ENCODE data around the gene HADHA. TPM values are rescaled to one million over a fixed set of nuclear protein-coding genes. Genes with fewer than 3 reads are reported as not detected.
"Not testable (repeated sequence)": the region's sequence is repeated elsewhere in the genome, so short reads cannot be mapped to it uniquely, and the experiment has no call there.

Gene HADHA
- total and polyA plus RNA-seq, 5 donors from 2014 or later: 68.8 to 140 (median 131) TPM

- no peak for DNase-seq
- no peak overlapping the region for H3K4me3 ChIP-seq (ENCODE audit: low read depth, low read length)
- peaks cover 0 to 11% (median 10%) of the 10 kb centered on the region in 4 donors for H3K4me1 Mint-ChIP-seq
- H3K27me3 ChIP-seq (ENCODE audit: control insufficient read depth, insufficient read depth, low read length): no peaks in the 10 kb centered on the region
- no peak for ATAC-seq (ENCODE audit: low read depth in 2 of 2)
- no peaks in the 10 kb centered on the region for H3K4me1 ChIP-seq (ENCODE audit: control insufficient read depth, insufficient read depth, low read length, poor library complexity, severe bottlenecking)
- no peaks in the 10 kb centered on the region for H3K9me3 Mint-ChIP-seq
- no peaks in the 10 kb centered on the region for H3K27me3 Mint-ChIP-seq
- peaks cover 14% of the 10 kb centered on the region for H3K36me3 ChIP-seq (ENCODE audit: control insufficient read depth, insufficient read depth, low read length)
- H3K4me3 Mint-ChIP-seq: no peak overlapping the region
- no peaks in the 10 kb centered on the region for H3K9me3 ChIP-seq (ENCODE audit: control insufficient read depth in 2 of 2, low read length in 2 of 2)
- no peak overlapping the region for H3K27ac ChIP-seq (ENCODE audit: insufficient read depth, low read length, poor library complexity, severe bottlenecking)
- no peak overlapping the region for H3K27ac Mint-ChIP-seq
- H3K36me3 Mint-ChIP-seq: peaks cover 23% of the 10 kb centered on the region
These were observed 23.8 kb upstream of the HADHA start for GRCh38 chr2:26268213-26268612.

GRCh38 chr2:26258836-26259235 lies 14.4 kb upstream of the HADHA start:
- ATAC-seq (ENCODE audit: low read depth in 2 of 2): not testable (repeated sequence)
- peaks cover 40% of the 10 kb centered on the region for H3K36me3 Mint-ChIP-seq

GRCh38 chr2:26255759-26256384 lies 11.4 kb upstream of the HADHA start:
- Histone ChIP-seq H3K9me3 (ENCODE audit: control insufficient read depth in 2 of 2, low read length in 2 of 2) (no peaks in the 10 kb centered on the region), H3K4me1 (ENCODE audit: control insufficient read depth, insufficient read depth, low read length, poor library complexity, severe bottlenecking) (peaks cover 5% of the 10 kb centered on the region), H3K4me3 (ENCODE audit: low read depth, low read length) (no peak overlapping the region), H3K27me3 (ENCODE audit: control insufficient read depth, insufficient read depth, low read length) (no peaks in the 10 kb centered on the region), H3K36me3 (ENCODE audit: control insufficient read depth, insufficient read depth, low read length) (peaks cover 40% of the 10 kb centered on the region), H3K27ac (ENCODE audit: insufficient read depth, low read length, poor library complexity, severe bottlenecking) (no peak overlapping the region)
- Mint-ChIP-seq H3K9me3 (no peaks in the 10 kb centered on the region), H3K4me3 (no peak overlapping the region), H3K27me3 (no peaks in the 10 kb centered on the region), H3K27ac (peak overlapping the region in 1 of 3 donors; percentile 9), H3K36me3 (peaks cover 30% of the 10 kb centered on the region), H3K4me1 (peaks cover 21 to 36% (median 28%) of the 10 kb centered on the region in 4 donors)
- no peak for DNase-seq
- no peak for ATAC-seq (ENCODE audit: low read depth in 2 of 2)

More at GRCh38 chr2:26258836-26259235, 14.4 kb upstream of the HADHA start:
- not testable (repeated sequence) for H3K27me3 ChIP-seq (ENCODE audit: control insufficient read depth, insufficient read depth, low read length); H3K4me1 ChIP-seq (ENCODE audit: control insufficient read depth, insufficient read depth, low read length, poor library complexity, severe bottlenecking); H3K9me3 Mint-ChIP-seq; H3K27me3 Mint-ChIP-seq; DNase-seq; H3K27ac Mint-ChIP-seq; H3K4me3 ChIP-seq (ENCODE audit: low read depth, low read length); H3K27ac ChIP-seq (ENCODE audit: insufficient read depth, low read length, poor library complexity, severe bottlenecking); H3K9me3 ChIP-seq (ENCODE audit: control insufficient read depth in 2 of 2, low read length in 2 of 2); H3K4me3 Mint-ChIP-seq
- H3K4me1 Mint-ChIP-seq: peaks cover under 1 to 21% (median 8%) of the 10 kb centered on the region in 4 donors
- peaks cover 53% of the 10 kb centered on the region for H3K36me3 ChIP-seq (ENCODE audit: control insufficient read depth, insufficient read depth, low read length)

DNA sequence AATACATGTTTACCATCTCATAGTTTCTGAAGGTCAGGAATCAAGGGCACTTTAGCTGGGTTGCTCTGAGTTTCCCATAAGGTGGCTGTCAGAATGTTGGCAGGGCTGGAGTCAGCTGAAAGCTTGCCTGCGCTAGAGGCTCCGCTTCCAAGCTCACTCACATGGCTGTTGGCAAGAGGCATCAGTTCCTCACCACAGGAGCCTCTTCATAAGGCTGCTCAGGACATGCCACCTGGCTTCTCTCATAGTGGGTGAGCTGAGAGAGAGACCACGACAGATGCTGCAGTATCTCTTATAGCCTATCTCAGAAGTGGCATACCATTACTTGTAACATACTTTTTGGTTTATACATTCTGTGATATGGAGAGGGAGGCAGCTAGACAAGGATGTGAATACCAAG lies 7.5 kb upstream of the HADHA start:
- ATAC-seq (ENCODE audit: low read depth in 2 of 2) (no peak), DNase-seq (no peak)
- H3K9me3 Mint-ChIP-seq: no peaks in the 10 kb centered on the region
- no peak overlapping the region for H3K27ac ChIP-seq (ENCODE audit: insufficient read depth, low read length, poor library complexity, severe bottlenecking)
- H3K4me1 ChIP-seq (ENCODE audit: control insufficient read depth, insufficient read depth, low read length, poor library complexity, severe bottlenecking): peaks cover 7% of the 10 kb centered on the region
- H3K27me3 ChIP-seq (ENCODE audit: control insufficient read depth, insufficient read depth, low read length): no peaks in the 10 kb centered on the region
- H3K4me1 Mint-ChIP-seq: peaks cover 35 to 47% (median 43%) of the 10 kb centered on the region in 4 donors
- peaks cover 19% of the 10 kb centered on the region for H3K36me3 ChIP-seq (ENCODE audit: control insufficient read depth, insufficient read depth, low read length)
- no peaks in the 10 kb centered on the region for H3K27me3 Mint-ChIP-seq
- no peak overlapping the region for H3K4me3 ChIP-seq (ENCODE audit: low read depth, low read length)
- peak overlapping the region in 1 of 4 donors; percentile 19 for H3K4me3 Mint-ChIP-seq
- peak overlapping the region in 2 of 3 donors; percentile 5 to 67 for H3K27ac Mint-ChIP-seq
- no peaks in the 10 kb centered on the region for H3K9me3 ChIP-seq (ENCODE audit: control insufficient read depth in 2 of 2, low read length in 2 of 2)
- H3K36me3 Mint-ChIP-seq: peaks cover 11% of the 10 kb centered on the region

GRCh38 chr2:26249625-26250024 lies 5.2 kb upstream of the HADHA start:
- no peaks in the 10 kb centered on the region for H3K9me3 ChIP-seq (ENCODE audit: control insufficient read depth in 2 of 2, low read length in 2 of 2)
- peaks cover 2% of the 10 kb centered on the region for H3K36me3 Mint-ChIP-seq

DNA sequence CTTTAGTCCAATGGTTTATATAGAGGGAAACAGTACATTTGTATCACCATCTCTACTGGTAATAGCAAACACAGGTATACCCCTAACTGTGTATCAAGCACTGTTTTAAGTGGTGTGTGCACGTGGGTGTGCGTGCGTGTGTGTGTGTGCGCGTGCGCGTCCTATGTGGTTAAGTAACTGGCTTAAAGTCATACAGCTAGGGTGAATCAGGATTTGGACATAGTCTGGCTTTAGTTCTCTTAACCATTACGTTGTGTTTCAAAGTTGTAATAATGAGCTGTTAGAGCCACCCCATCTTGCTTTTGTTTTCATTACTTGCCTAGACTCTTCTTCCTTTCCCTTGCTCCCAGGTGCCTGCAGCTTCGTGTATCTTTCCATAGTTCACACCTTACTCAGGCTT lies 2.4 kb upstream of the HADHA start:
- H3K4me3 Mint-ChIP-seq: peak overlapping the region; percentile 90 to 100 (median 99)
- ATAC-seq (ENCODE audit: low read depth in 2 of 2) (no peak), DNase-seq (peak in 2 of 3 donors; percentile 7 to 37)
- H3K27me3 ChIP-seq (ENCODE audit: control insufficient read depth, insufficient read depth, low read length): no peaks in the 10 kb centered on the region
- peaks cover 47% of the 10 kb centered on the region for H3K4me1 ChIP-seq (ENCODE audit: control insufficient read depth, insufficient read depth, low read length, poor library complexity, severe bottlenecking)
- peak overlapping the region; percentile 49 for H3K4me3 ChIP-seq (ENCODE audit: low read depth, low read length)
- no peaks in the 10 kb centered on the region for H3K27me3 Mint-ChIP-seq
- no peaks in the 10 kb centered on the region for H3K36me3 Mint-ChIP-seq
- H3K36me3 ChIP-seq (ENCODE audit: control insufficient read depth, insufficient read depth, low read length): no peaks in the 10 kb centered on the region
- no peaks in the 10 kb centered on the region for H3K9me3 Mint-ChIP-seq
- peaks cover 26 to 73% (median 52%) of the 10 kb centered on the region in 4 donors for H3K4me1 Mint-ChIP-seq
- no peaks in the 10 kb centered on the region for H3K9me3 ChIP-seq (ENCODE audit: control insufficient read depth in 2 of 2, low read length in 2 of 2)
- H3K27ac Mint-ChIP-seq: peak overlapping the region in 2 of 3 donors; percentile 10 to 53
- no peak overlapping the region for H3K27ac ChIP-seq (ENCODE audit: insufficient read depth, low read length, poor library complexity, severe bottlenecking)

More at GRCh38 chr2:26249625-26250024, 5.2 kb upstream of the HADHA start:
- peaks cover 27% of the 10 kb centered on the region for H3K4me1 ChIP-seq (ENCODE audit: control insufficient read depth, insufficient read depth, low read length, poor library complexity, severe bottlenecking)
- H3K27ac ChIP-seq (ENCODE audit: insufficient read depth, low read length, poor library complexity, severe bottlenecking): no peak overlapping the region
- no peak for DNase-seq
- H3K4me3 ChIP-seq (ENCODE audit: low read depth, low read length): no peak overlapping the region
- no peaks in the 10 kb centered on the region for H3K9me3 Mint-ChIP-seq
- no peak overlapping the region for H3K27ac Mint-ChIP-seq
- ATAC-seq (ENCODE audit: low read depth in 2 of 2): no peak
- no peaks in the 10 kb centered on the region for H3K27me3 Mint-ChIP-seq
- peak overlapping the region in 1 of 4 donors; percentile 33 for H3K4me3 Mint-ChIP-seq
- peaks cover 2% of the 10 kb centered on the region for H3K36me3 ChIP-seq (ENCODE audit: control insufficient read depth, insufficient read depth, low read length)
- peaks cover 34 to 64% (median 53%) of the 10 kb centered on the region in 4 donors for H3K4me1 Mint-ChIP-seq
- no peaks in the 10 kb centered on the region for H3K27me3 ChIP-seq (ENCODE audit: control insufficient read depth, insufficient read depth, low read length)

- Histone ChIP-seq H3K36me3 (ENCODE audit: control insufficient read depth, insufficient read depth, low read length) (no peaks in the 10 kb centered on the region), H3K27me3 (ENCODE audit: control insufficient read depth, insufficient read depth, low read length) (no peaks in the 10 kb centered on the region), H3K4me3 (ENCODE audit: low read depth, low read length) (peak overlapping the region; percentile 95), H3K27ac (ENCODE audit: insufficient read depth, low read length, poor library complexity, severe bottlenecking) (peak overlapping the region; percentile 96), H3K4me1 (ENCODE audit: control insufficient read depth, insufficient read depth, low read length, poor library complexity, severe bottlenecking) (peaks cover 46% of the 10 kb centered on the region), H3K9me3 (ENCODE audit: control insufficient read depth in 2 of 2, low read length in 2 of 2) (no peaks in the 10 kb centered on the region)
- DNase-seq: peak in 1 of 3 donors; percentile 72
- peaks cover 24 to 72% (median 50%) of the 10 kb centered on the region in 4 donors for H3K4me1 Mint-ChIP-seq
- no peaks in the 10 kb centered on the region for H3K36me3 Mint-ChIP-seq
- H3K27me3 Mint-ChIP-seq: no peaks in the 10 kb centered on the region
- ATAC-seq (ENCODE audit: low read depth in 2 of 2): no peak
- H3K27ac Mint-ChIP-seq: peak overlapping the region; percentile 52 to 100 (median 99)
- peak overlapping the region; percentile 96 to 100 (median 99) for H3K4me3 Mint-ChIP-seq
- no peaks in the 10 kb centered on the region for H3K9me3 Mint-ChIP-seq
These were observed 1.4 kb upstream of the HADHA start for GRCh38 chr2:26245810-26246209.

Data from CD4-positive, CD25-positive, alpha-beta regulatory T cell (primary cell).